GM12801 (cell line): ENCODE data around the gene CCDC9B.

Experiments
- TF ChIP-seq, protein P1 (sequence below): IDR thresholded peaks from one replicate; pipeline ENCODE4 v1.5.1; 2011; ENCODE audit warnings: control low read depth; ENCODE audit not compliant: insufficient read length; ENCODE audit errors: extremely low read depth

The CCDC9B gene

DNA sequence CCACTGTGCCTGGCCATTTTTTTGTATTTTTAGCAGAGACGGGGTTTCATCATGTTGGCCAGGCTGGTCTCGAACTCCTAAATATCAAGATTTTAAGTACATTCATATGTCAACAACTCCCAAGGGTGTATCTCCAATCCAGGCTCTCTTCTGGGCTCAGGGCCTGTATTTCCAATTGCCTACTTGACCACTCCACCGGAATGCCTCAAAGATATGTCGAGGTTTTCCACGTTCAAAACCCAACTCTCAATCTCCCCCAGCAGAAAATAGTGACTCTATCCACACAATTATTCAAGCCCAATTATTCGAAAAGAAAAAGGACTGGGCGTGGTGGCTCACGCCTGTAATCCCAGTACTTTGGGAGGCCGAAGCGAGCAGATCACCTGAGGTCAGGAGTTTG lies 39.9 kb upstream of the CCDC9B start:
- TF ChIP-seq, protein P1, sequence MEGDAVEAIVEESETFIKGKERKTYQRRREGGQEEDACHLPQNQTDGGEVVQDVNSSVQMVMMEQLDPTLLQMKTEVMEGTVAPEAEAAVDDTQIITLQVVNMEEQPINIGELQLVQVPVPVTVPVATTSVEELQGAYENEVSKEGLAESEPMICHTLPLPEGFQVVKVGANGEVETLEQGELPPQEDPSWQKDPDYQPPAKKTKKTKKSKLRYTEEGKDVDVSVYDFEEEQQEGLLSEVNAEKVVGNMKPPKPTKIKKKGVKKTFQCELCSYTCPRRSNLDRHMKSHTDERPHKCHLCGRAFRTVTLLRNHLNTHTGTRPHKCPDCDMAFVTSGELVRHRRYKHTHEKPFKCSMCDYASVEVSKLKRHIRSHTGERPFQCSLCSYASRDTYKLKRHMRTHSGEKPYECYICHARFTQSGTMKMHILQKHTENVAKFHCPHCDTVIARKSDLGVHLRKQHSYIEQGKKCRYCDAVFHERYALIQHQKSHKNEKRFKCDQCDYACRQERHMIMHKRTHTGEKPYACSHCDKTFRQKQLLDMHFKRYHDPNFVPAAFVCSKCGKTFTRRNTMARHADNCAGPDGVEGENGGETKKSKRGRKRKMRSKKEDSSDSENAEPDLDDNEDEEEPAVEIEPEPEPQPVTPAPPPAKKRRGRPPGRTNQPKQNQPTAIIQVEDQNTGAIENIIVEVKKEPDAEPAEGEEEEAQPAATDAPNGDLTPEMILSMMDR, result no peak

DNA sequence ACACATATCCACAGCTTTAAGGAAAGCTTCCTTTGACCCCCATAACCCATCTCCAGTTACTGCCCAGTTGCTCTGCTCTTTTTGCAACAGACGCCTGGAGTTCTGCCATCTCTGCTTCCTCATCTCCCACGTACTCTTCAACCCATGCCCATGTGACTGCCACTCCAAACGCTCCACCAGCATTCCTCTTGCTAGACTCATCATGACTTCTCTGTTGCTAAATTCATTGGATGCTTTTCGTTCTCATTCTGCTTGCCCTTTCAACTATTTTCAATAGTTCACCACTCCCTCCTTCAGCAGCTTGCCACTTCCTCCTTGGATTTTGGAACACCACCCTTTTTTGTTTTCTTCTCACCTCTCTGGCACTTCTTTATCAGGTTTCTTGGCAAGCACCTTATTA lies 39.1 kb upstream of the CCDC9B start:
- TF ChIP-seq, protein P1, result no peak

DNA sequence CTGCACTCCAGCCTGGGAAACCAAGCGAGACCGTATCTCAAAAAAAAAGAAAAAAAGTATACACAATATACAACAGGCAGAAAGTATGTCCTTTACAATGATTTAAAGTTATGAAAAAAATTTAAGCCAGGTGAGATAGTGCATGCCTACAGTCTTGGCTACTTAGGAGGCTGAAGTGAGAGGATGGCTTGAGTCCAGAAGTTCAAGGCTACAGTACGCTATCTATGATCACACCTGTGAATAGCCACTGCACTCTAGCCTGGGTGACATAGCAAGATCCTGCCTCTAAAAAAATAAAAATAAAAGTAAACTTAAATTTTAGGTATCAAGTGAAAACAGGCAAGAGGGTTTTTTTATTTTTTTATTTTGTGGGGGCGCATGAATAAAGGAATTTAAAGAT lies 38.6 kb upstream of the CCDC9B start:
- TF ChIP-seq, protein P1, result no peak

DNA sequence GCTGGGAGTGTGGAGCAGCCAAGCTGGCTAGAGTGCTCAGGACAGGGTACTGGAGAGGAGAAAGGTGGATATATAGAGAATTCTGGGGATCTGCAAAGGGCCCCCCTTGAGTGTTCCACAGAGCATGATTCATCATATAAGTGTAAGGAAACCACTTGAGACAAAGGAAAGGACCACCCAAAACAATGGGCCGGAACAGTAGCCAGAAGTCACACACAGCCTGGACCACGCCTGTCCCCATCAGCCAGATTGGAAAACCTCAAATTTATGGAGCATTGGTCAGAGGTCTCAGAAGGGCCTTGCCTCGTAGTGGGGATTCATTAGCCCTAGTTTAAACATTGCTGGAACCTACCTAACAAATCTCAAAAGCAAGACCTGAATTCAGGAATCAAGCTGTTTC lies 36.9 kb upstream of the CCDC9B start:
- TF ChIP-seq, protein P1, result no peak

DNA sequence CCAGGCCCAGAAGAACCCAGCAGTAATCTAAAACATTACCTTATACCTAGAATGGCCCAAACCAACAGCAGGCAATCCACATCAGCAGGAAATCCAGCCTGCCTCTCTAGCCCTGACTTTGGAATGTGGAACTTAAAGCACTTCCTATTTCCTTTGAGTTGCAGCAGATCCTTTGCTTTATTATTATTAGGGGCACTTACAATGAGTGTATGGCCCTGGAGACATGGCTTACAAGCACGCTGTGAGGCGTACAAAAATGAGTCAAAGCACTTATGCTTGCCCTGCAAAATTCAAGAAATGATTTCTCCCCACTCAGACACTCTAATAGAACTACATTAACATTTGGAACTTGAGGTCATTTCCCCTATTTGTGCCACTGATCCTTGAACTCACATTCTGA lies 32.2 kb upstream of the CCDC9B start:
- TF ChIP-seq, protein P1, result no peak

DNA sequence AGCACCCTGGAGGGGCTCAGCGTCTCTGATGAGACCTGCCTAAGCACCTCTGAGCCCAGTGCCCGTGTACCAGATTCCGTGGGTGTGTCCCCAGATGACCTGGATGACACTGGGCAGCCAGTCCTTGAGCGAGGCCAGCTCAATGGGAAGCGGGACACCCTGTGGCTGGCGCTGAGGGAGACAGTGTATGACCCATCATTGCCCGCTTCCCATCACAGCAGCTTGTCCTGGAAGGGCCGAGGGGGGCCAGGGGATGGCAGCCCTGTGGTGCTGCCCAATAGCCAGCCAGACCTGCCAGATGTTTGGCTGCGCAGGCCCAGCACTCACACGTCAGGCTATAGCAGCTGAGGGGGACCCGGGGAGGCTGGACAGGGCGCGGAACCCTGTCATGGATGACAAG lies 29.2 kb upstream of the CCDC9B start:
- TF ChIP-seq, protein P1, result no peak

DNA sequence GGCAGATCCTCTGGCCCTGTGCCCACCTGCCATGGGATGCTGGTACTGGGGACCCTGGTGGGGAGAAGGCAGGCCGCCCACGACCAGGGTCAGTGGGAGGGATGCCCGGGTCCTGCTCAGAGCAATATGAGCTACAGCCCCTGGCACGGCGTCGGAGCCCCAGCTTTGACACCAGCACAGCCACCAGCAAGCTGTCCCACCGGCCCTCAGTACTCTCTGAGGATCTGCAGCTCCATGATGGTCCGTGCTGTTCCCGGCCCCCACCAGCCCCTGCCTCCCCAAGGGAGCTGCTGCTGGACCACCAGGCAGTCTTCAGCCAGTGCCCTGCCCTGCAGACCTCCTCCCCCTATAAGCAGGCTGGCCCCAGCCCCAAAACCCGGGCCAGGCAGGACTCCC lies 28.7 kb upstream of the CCDC9B start:
- TF ChIP-seq, protein P1, result no peak
